ENCODE results near the gene BMP2K. TPM values are rescaled to one million over a fixed set of nuclear protein-coding genes. Genes with fewer than 3 reads are reported as not detected.

The BMP2K gene
- total and polyA plus RNA-seq, 2 donors from 2014 or later, result 6.0 to 43.1 TPM

GRCh38 chr4:78923464-78924312 lies 147.5 kb downstream of the BMP2K start:
- Histone ChIP-seq H3K27ac (ENCODE audit: low read depth in 2 of 2, low read length in 2 of 2) (no peak overlapping the region), H3K9me3 (ENCODE audit: control insufficient read depth in 2 of 3, insufficient read depth in 1 of 3, low read length in 3 of 3) (no peaks in the 10 kb centered on the region), H3K4me3 (ENCODE audit: low read length in 3 of 3) (no peak overlapping the region), H3K4me1 (ENCODE audit: control insufficient read depth in 2 of 3, insufficient read depth in 2 of 3, low read depth in 1 of 3, low read length in 3 of 3) (no peaks in the 10 kb centered on the region), H3K9ac (ENCODE audit: low read length in 3 of 3) (no peak overlapping the region), H3K27me3 (ENCODE audit: control insufficient read depth, insufficient read depth, low read length) (no peaks in the 10 kb centered on the region), H3K36me3 (ENCODE audit: control insufficient read depth in 2 of 3, insufficient read depth in 3 of 3, low read length in 3 of 3) (no peaks in the 10 kb centered on the region)
- peak; percentile 11 for TF ChIP-seq CTCF (IDR thresholded peaks at IDR 0.05; ENCODE audit: borderline replicate concordance, extremely low read depth, insufficient read depth)
- FAIRE-seq (no peak), DNase-seq (no peak)
- intact Hi-C loops (cut with DNase I), result no loop called here

GRCh38 chr4:78926826-78927225 lies 150.7 kb downstream of the BMP2K start:
- no peak for FAIRE-seq
- no peaks in the 10 kb centered on the region for H3K4me1 ChIP-seq (ENCODE audit: control insufficient read depth in 2 of 3, insufficient read depth in 2 of 3, low read depth in 1 of 3, low read length in 3 of 3)
- no peaks in the 10 kb centered on the region for H3K27me3 ChIP-seq (ENCODE audit: control insufficient read depth, insufficient read depth, low read length)

GRCh38 chr4:78928835-78929234 lies 152.7 kb downstream of the BMP2K start:
- Histone ChIP-seq H3K9ac (ENCODE audit: low read length in 3 of 3) (no peak overlapping the region), H3K36me3 (ENCODE audit: control insufficient read depth in 2 of 3, insufficient read depth in 3 of 3, low read length in 3 of 3) (peaks cover 0 to 3% (median 0%) of the 10 kb centered on the region in 3 donors), H3K27me3 (ENCODE audit: control insufficient read depth, insufficient read depth, low read length) (no peaks in the 10 kb centered on the region), H3K27ac (ENCODE audit: low read depth in 2 of 2, low read length in 2 of 2) (no peak overlapping the region), H3K9me3 (ENCODE audit: control insufficient read depth in 2 of 3, insufficient read depth in 1 of 3, low read length in 3 of 3) (no peaks in the 10 kb centered on the region), H3K4me3 (ENCODE audit: low read length in 3 of 3) (no peak overlapping the region), H3K4me1 (ENCODE audit: control insufficient read depth in 2 of 3, insufficient read depth in 2 of 3, low read depth in 1 of 3, low read length in 3 of 3) (no peaks in the 10 kb centered on the region)
- FAIRE-seq (no peak), DNase-seq (no peak)
- intact Hi-C loops (cut with DNase I), result no loop called here
- no peak for TF ChIP-seq CTCF (IDR thresholded peaks at IDR 0.05; ENCODE audit: borderline replicate concordance, extremely low read depth, insufficient read depth)

More at GRCh38 chr4:78926826-78927225, 150.7 kb downstream of the BMP2K start:
- Histone ChIP-seq H3K27ac (ENCODE audit: low read depth in 2 of 2, low read length in 2 of 2) (no peak overlapping the region), H3K4me3 (ENCODE audit: low read length in 3 of 3) (no peak overlapping the region), H3K9me3 (ENCODE audit: control insufficient read depth in 2 of 3, insufficient read depth in 1 of 3, low read length in 3 of 3) (no peaks in the 10 kb centered on the region), H3K9ac (ENCODE audit: low read length in 3 of 3) (no peak overlapping the region), H3K36me3 (ENCODE audit: control insufficient read depth in 2 of 3, insufficient read depth in 3 of 3, low read length in 3 of 3) (peaks cover 0 to 3% (median 0%) of the 10 kb centered on the region in 3 donors)
- TF ChIP-seq CTCF (IDR thresholded peaks at IDR 0.05; ENCODE audit: borderline replicate concordance, extremely low read depth, insufficient read depth), result no peak
- no peak for DNase-seq
- intact Hi-C loops (cut with DNase I), result no loop called here

Data from kidney (tissue), 14 donors.